HCT116 (cell line): Measurements from ENCODE around the gene KIF18B. TPM values are rescaled to one million over a fixed set of nuclear protein-coding genes. Genes with fewer than 3 reads are reported as not detected.

Experiments
- ATAC-seq: fragments of 200-7000 bp; cut with Tn5 transposase; 2 replicates; pipeline ENCODE4 v1.9.1; 2020; ENCODE audit warnings: mild to moderate bottlenecking, moderate library complexity
- BruUV-seq: library from RNA; stranded (reverse); fragments of 400-500 nt; replicated peaks from 2 replicates; lab custom pipeline; 2021; lab: Mats Ljungman, UMichigan
- CTCF ChIA-PET: fragments of 300-600 bp; sonication (Branson Sonifier 250); formaldehyde crosslinking; loops from one replicate; lab custom pipeline; 2021; ENCODE audit warnings: antibody characterized with exemption; lab: Charles Lee
- POLR2A ChIA-PET: fragments of 300-600, 350-600 bp; sonication (Branson Sonifier 250); formaldehyde crosslinking; loops from one replicate; lab custom pipeline; 2021; ENCODE audit warnings: antibody characterized with exemption; lab: Charles Lee
- RAD21 ChIA-PET, 2 experiments: fragments of 300-600 bp; sonication (Branson Sonifier 250); formaldehyde crosslinking; loops; one replicate each; lab custom pipeline; 2023; ENCODE audit warnings: low total read pairs in 2 of 2; ENCODE audit not compliant: uncharacterized antibody in 2 of 2, unreplicated experiment in 2 of 2, low non-redundant PET in 1 of 2; lab: Charles Lee
- DNase-seq: peaks from one replicate; pipeline ENCODE4 v3.0.0-alpha.2; 2010; ENCODE audit warnings: low read depth, low spot score
- H2AFZ ChIP-seq: fragments of 200-600 bp; shearing (Covaris generic), sonication (generic); 2 replicates; pipeline ENCODE4 v1.6.1; 2017; ENCODE audit warnings: low read depth, mixed run types, mixed read lengths, antibody characterized with exemption, low read length; ENCODE audit not compliant: poor library complexity, severe bottlenecking
- H3K27ac ChIP-seq: 2 replicates; pipeline ENCODE4 v1.5.1; 2012; ENCODE audit warnings: low read depth, low read length
- H3K27me3 ChIP-seq: fragments of 200-600 bp; sonication (generic); 2 replicates; pipeline ENCODE4 v1.6.1; 2016; ENCODE audit warnings: mixed run types, low read length, mixed read lengths; ENCODE audit not compliant: insufficient read depth
- H3K36me3 ChIP-seq, 2 experiments: fragments of 200-500 bp in 1 of 2; fragments of 200-600 bp in 1 of 2; sonication (Bioruptor generic) in 1 of 2; sonication (generic) in 1 of 2; 2 replicates each; pipeline versions ENCODE4 v1.5.1 to v1.6.1; 2014 to 2016; ENCODE audit warnings: low read length in 2 of 2, inconsistent platforms in 1 of 2, mixed read lengths in 1 of 2, mixed run types in 1 of 2; ENCODE audit not compliant: insufficient read depth in 2 of 2, control insufficient read depth in 1 of 2
- H3K4me1 ChIP-seq, 2 experiments: fragments of 200-600 bp in 1 of 2; sonication (generic) in 1 of 2; 2 replicates each; pipeline versions ENCODE4 v1.5.1 to v1.6.1; 2012 to 2017; ENCODE audit warnings: low read length in 2 of 2, inconsistent platforms in 1 of 2, mild to moderate bottlenecking in 1 of 2, mixed read lengths in 1 of 2, mixed run types in 1 of 2, moderate library complexity in 1 of 2; ENCODE audit not compliant: insufficient read depth in 2 of 2, control insufficient read depth in 1 of 2
- H3K4me2 ChIP-seq: fragments of 200-600 bp; sonication (generic); 2 replicates; pipeline ENCODE4 v1.6.1; 2017; ENCODE audit warnings: mixed run types, low read length, mixed read lengths
- H3K4me3 ChIP-seq, 2 experiments: fragments of 200-600 bp in 1 of 2; sonication (generic) in 1 of 2; replicated peaks in 1 of 2; 2 replicates each; pipeline ENCODE4 v1.5.1; 2011 to 2016; ENCODE audit warnings: low read length in 2 of 2, control low read depth in 1 of 2, low read depth in 1 of 2, mild to moderate bottlenecking in 1 of 2, mixed read lengths in 1 of 2, mixed run types in 1 of 2
- H3K79me2 ChIP-seq: fragments of 200-600 bp; sonication (generic); 2 replicates; pipeline ENCODE4 v1.6.1; 2017; ENCODE audit warnings: mild to moderate bottlenecking, mixed run types, low read length, moderate library complexity, mixed read lengths; ENCODE audit not compliant: insufficient read depth
- H3K9ac ChIP-seq: fragments of 200-600 bp; sonication (generic); 2 replicates; pipeline ENCODE4 v1.6.1; 2016; ENCODE audit warnings: low read length, mixed read lengths
- H3K9me2 ChIP-seq: fragments of 200-600 bp; sonication (generic), shearing (Covaris generic); 2 replicates; pipeline ENCODE4 v1.6.1; 2017; ENCODE audit warnings: mixed run types, mild to moderate bottlenecking, moderate library complexity; ENCODE audit not compliant: insufficient read depth
- H3K9me3 ChIP-seq, 2 experiments: fragments of 200-500 bp in 1 of 2; fragments of 200-600 bp in 1 of 2; sonication (Bioruptor generic) in 1 of 2; sonication (generic) in 1 of 2; 2 replicates each; pipeline ENCODE4 v1.6.1; 2014 to 2017; ENCODE audit warnings: low read length in 2 of 2, mixed read lengths in 2 of 2, inconsistent platforms in 1 of 2, low read depth in 1 of 2, mild to moderate bottlenecking in 1 of 2, mixed run types in 1 of 2, moderate library complexity in 1 of 2; ENCODE audit not compliant: control insufficient read depth in 1 of 2, insufficient read depth in 1 of 2
- H4K20me1 ChIP-seq: fragments of 200-600 bp; sonication (generic), shearing (Covaris generic); 2 replicates; pipeline ENCODE4 v1.6.1; 2017; ENCODE audit warnings: mixed run types, mild to moderate bottlenecking, moderate library complexity; ENCODE audit not compliant: insufficient read depth
- ATF3 ChIP-seq: IDR thresholded peaks from 2 replicates; pipeline ENCODE4 v1.6.1; 2012
- CEBPB ChIP-seq: IDR thresholded peaks from 2 replicates; pipeline ENCODE4 v1.6.1; 2012; ENCODE audit warnings: low read depth
- CTCF ChIP-seq, 3 experiments: fragments of 200-600 bp in 1 of 3; sonication (generic) in 1 of 3; IDR thresholded peaks in 2 of 3; conservative IDR thresholded peaks in 1 of 3; 2 replicates each; pipeline ENCODE4 v1.5.1; 2012 to 2017; ENCODE audit warnings: low read depth in 2 of 3, low read length in 2 of 3, antibody characterized with exemption in 1 of 3, borderline replicate concordance in 1 of 3, control low read depth in 1 of 3, mild to moderate bottlenecking in 1 of 3, mixed read lengths in 1 of 3, mixed run types in 1 of 3, moderate library complexity in 1 of 3; ENCODE audit not compliant: insufficient read depth in 1 of 3
- EGR1 ChIP-seq: IDR thresholded peaks from 2 replicates; pipeline ENCODE4 v1.6.1; 2012; ENCODE audit warnings: low read depth
- ELF1 ChIP-seq: IDR thresholded peaks from 2 replicates; pipeline ENCODE4 v1.6.1; 2012; ENCODE audit warnings: low read depth, borderline replicate concordance
- FOSL1 ChIP-seq: IDR thresholded peaks from 2 replicates; pipeline ENCODE4 v1.6.1; 2012; ENCODE audit warnings: low read depth
- JUND ChIP-seq: IDR thresholded peaks from 2 replicates; pipeline ENCODE4 v1.6.1; 2012
- POLR2A ChIP-seq: IDR thresholded peaks from 2 replicates; pipeline ENCODE4 v1.7.0; 2011; ENCODE audit warnings: borderline replicate concordance; ENCODE audit not compliant: insufficient read depth, insufficient read length; ENCODE audit errors: extremely low read depth
- POLR2AphosphoS5 ChIP-seq: IDR thresholded peaks from 2 replicates; pipeline ENCODE4 v1.6.1; 2011; ENCODE audit warnings: mild to moderate bottlenecking, low read depth, low read length, moderate library complexity
- RAD21 ChIP-seq: IDR thresholded peaks from 2 replicates; pipeline ENCODE4 v1.6.1; 2012; ENCODE audit warnings: low read depth, mild to moderate bottlenecking
- SRF ChIP-seq: IDR thresholded peaks from 2 replicates; pipeline ENCODE4 v1.6.1; 2012; ENCODE audit warnings: low read depth
- TCF7L2 ChIP-seq: IDR thresholded peaks from 2 replicates; pipeline ENCODE4 v1.7.0; 2011; ENCODE audit warnings: borderline replicate concordance, inconsistent platforms; ENCODE audit not compliant: insufficient read depth, insufficient read length; ENCODE audit errors: extremely low read depth
- YY1 ChIP-seq: IDR thresholded peaks from 2 replicates; pipeline ENCODE4 v1.6.1; 2011; ENCODE audit warnings: low read length, low read depth, moderate library complexity, mild to moderate bottlenecking; ENCODE audit not compliant: insufficient replicate concordance; ENCODE audit errors: extremely low read depth
- ZBTB33 ChIP-seq: IDR thresholded peaks from 2 replicates; pipeline ENCODE4 v1.6.1; 2011; ENCODE audit warnings: mild to moderate bottlenecking, low read length, moderate library complexity; ENCODE audit not compliant: insufficient replicate concordance; ENCODE audit errors: extremely low read depth
- intact Hi-C: fragments of 100-400 bp; cut with micrococcal nuclease; formaldehyde crosslinking; loops from 2 replicates; pipeline ENCODE4 v1.10.0; 2022
- total RNA-seq: library from RNA; stranded (reverse); gene quantifications from one replicate; pipeline ENCODE4 v1.2.1, GENCODE V29; 2021; ENCODE audit not compliant: unreplicated experiment
- TF ChIP-seq, protein P1 (sequence below): IDR thresholded peaks from 2 replicates; pipeline ENCODE4 v1.6.1; 2012

The KIF18B gene
- total RNA-seq, 1 experiment from 2014 or later, result 76.4 TPM

- Histone ChIP-seq H2AFZ (no peak overlapping the region), H3K4me3 (no peak overlapping the region), H3K9me3 (no peaks in the 10 kb centered on the region), H3K36me3 (peaks cover 50 to 61% of the 10 kb centered on the region in 2 experiments), H3K9ac (no peak overlapping the region), H4K20me1 (no peaks in the 10 kb centered on the region), H3K4me2 (no peak overlapping the region)
- no peak for ATAC-seq
- DNase-seq, result no peak
- RAD21 ChIA-PET, result no interaction called here
- POLR2A ChIA-PET, result no interaction called here
- TF ChIP-seq EGR1 (no peak), CEBPB (no peak), YY1 (no peak), JUND (no peak), POLR2A (no peak), CTCF (IDR thresholded peaks at IDR 0.05 in 2 of 3, conservative IDR thresholded peaks at IDR 0.05 in 1 of 3; ENCODE audit: borderline replicate concordance in 1 of 3, insufficient read depth in 1 of 3, low read depth in 2 of 3, low read length in 2 of 3) (no peak), ZBTB33 (no peak), SRF (no peak), FOSL1 (no peak), ATF3 (no peak), TCF7L2 (no peak), RAD21 (no peak), POLR2AphosphoS5 (no peak), ELF1 (no peak)
- TF ChIP-seq, protein P1, sequence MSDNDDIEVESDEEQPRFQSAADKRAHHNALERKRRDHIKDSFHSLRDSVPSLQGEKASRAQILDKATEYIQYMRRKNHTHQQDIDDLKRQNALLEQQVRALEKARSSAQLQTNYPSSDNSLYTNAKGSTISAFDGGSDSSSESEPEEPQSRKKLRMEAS, result no peak
- TF ChIP-seq, all 23 proteins: peak for 0
- Histone ChIP-seq H3K79me2 (no peaks in the 10 kb centered on the region), H3K27me3 (no peaks in the 10 kb centered on the region), H3K9me2 (no peaks in the 10 kb centered on the region), H3K27ac (no peak overlapping the region), H3K4me1 (no peaks in the 10 kb centered on the region)
- CTCF ChIA-PET, result interaction anchor here (0.6 kb wide), 1 partner anchor 142 kb away, joined by 3 read pairs; no protein-coding TSS in a partner anchor
- intact Hi-C loops, result no loop called here
- BruUV-seq, result no TSS peak
Measured at GRCh38 chr17:44926821-44927525, 20.6 kb downstream of the KIF18B start.
